ENCODE results near the gene LAMA5.

DNA sequence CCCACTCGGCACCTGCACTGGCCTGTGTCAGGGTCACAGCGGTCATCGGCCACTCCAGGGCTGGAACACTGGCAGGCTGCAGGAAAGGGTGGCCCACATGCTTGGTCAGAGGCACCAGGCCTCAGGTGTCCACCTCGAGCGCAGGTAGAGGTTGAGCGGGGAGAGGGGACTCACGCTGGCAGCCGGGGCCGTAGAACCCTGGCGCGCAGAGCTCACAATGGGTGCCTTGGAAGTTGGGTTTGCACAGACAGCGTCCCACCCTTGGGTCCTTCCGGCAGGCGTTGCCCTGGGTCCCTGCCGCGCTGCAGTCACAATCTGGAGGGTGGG lies 28.9 kb downstream of the LAMA5 start:
- TF ChIP-seq EZH2 (IDR thresholded peaks at IDR 0.05; ENCODE audit: borderline replicate concordance) = no peak
- TF ChIP-seq, protein P1, sequence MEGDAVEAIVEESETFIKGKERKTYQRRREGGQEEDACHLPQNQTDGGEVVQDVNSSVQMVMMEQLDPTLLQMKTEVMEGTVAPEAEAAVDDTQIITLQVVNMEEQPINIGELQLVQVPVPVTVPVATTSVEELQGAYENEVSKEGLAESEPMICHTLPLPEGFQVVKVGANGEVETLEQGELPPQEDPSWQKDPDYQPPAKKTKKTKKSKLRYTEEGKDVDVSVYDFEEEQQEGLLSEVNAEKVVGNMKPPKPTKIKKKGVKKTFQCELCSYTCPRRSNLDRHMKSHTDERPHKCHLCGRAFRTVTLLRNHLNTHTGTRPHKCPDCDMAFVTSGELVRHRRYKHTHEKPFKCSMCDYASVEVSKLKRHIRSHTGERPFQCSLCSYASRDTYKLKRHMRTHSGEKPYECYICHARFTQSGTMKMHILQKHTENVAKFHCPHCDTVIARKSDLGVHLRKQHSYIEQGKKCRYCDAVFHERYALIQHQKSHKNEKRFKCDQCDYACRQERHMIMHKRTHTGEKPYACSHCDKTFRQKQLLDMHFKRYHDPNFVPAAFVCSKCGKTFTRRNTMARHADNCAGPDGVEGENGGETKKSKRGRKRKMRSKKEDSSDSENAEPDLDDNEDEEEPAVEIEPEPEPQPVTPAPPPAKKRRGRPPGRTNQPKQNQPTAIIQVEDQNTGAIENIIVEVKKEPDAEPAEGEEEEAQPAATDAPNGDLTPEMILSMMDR (IDR thresholded peaks at IDR 0.05; ENCODE audit: poor library complexity) = no peak
